C1 segment of cervical spinal cord (tissue), 14 donors: ENCODE results near the gene OR10G3.
A peak's percentile ranks its signal among the peaks of the same experiment; 100 is the strongest.

Experiments used
- DNase-seq, 14 donors: peaks; one replicate each; lab custom pipeline; 2025; lab: John Stamatoyannopoulos, UW

Gene OR10G3

GRCh38 chr14:21535545-21536417 lies 44.1 kb downstream of the OR10G3 start:
- DNase-seq: no peak

- no peak for DNase-seq
These were observed 45.3 kb downstream of the OR10G3 start for GRCh38 chr14:21534576-21534975.

GRCh38 chr14:21533294-21533693 lies 46.6 kb downstream of the OR10G3 start:
- DNase-seq: no peak

DNA sequence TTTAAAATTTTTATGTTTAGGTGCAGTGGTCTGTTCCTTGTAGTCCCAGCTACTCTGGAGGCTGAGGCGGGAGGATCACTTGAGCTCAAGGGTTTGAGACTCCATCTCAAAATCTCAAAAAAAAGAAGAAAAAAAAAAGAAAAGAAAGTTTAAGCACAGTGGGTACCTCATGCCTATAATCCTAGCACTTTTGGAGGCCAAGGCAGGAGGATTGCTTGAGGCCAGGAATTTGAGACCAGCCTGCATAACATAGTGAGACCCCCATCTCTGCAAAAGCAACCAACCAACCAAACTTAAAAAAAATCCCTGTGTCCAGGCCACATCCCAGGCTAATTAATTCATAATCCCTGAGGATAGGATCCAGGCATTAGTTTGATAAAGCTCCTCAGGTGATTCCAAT lies 50.4 kb downstream of the OR10G3 start:
- DNase-seq: no peak

DNA sequence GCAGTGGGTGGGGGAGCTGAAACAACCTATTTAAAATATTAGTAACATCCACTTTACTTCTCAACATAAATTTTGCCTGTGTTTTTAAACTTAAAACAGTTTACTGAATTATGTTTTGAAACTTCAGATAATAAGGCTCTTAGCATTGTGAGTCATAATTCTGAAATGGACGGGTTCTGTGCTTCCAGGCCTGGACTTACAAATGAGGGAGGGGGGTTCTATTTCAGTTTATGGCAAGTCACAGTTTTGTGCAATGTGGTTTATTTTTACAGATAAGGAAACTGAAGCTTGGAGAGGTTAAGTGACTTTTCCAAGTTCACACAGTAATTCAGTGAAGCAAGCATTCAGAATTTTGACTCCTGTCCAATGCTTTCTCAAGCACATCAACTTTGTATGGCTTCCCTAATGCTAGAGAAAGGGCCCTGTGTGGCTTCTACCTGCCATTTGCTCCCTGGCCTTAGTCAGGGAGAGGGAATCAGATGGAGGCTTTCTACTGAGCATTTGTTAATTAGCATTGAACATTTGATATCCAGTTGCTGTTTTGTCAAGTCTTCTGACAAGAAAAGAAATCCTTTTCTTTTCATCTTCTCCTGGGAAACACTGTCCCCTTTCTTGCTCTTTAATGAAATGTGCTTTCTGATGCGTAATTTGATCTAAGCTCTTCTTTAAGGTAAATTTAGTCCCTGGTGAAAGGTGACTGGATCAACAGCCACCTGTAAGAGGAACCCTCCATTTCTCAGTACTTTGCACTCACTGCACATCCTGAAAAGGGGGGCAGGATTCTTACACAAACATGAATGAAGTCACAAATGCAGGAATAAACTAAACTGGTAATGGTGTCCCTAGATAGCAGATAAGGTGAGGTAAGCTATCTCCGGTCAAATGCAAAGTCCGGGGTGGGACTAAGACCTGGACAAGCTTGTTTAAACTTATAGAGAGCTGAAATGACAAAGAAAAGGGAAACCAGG lies 51.2 kb downstream of the OR10G3 start:
- no peak for DNase-seq

- no peak for DNase-seq
These were observed 52.6 kb downstream of the OR10G3 start for GRCh38 chr14:21527318-21527679.

GRCh38 chr14:21526672-21527317 lies 53.1 kb downstream of the OR10G3 start:
- DNase-seq: peak in 1 of 14 donors; percentile 63

DNA sequence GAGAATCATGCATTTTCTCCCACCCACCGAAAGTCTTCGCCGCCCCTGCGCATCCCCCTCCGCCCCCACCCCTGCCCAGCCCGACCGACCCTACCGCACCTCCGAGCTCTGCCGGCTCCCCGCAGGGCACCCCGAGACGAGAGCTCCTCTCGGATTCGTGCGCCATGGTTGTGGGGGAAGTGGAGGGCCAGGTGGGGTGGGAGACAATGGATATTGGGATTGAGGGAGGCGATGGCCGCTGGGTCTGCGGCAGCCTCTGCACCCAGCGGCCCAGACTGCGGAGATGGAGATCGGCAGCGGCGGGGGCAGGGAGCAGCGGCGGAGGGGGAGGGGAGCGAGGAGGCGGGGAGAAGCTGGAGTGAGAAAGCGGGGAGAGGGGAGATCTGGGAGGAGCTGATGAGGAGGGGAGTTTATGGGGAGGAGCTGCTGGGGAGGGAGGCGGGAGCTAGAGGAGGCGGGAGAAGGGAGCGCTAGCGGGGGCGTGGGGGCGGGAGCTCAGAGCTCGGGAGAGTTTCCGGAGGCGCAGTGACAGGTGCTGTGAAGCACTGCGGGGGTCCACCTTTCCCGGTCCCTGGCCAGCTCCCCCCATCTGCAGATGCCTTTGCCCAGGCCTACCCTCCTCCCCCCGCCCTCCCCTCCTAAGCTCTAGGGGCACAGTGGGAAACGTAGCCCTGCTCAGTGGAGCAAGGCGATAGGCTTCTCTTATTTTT lies 53.8 kb downstream of the OR10G3 start, which contains the start of gene SALL2:
TSS of gene SALL2 (minus strand) at position 385 of the 710 bp plus-strand sequence. CDS start at position 166, 219 bp downstream.
- peak in 12 of 14 donors; percentile 9 to 97 (median 64) for DNase-seq

GRCh38 chr14:21525571-21525961 lies 54.3 kb downstream of the OR10G3 start:
- peak in 5 of 14 donors; percentile 5 to 55 (median 39) for DNase-seq

DNA sequence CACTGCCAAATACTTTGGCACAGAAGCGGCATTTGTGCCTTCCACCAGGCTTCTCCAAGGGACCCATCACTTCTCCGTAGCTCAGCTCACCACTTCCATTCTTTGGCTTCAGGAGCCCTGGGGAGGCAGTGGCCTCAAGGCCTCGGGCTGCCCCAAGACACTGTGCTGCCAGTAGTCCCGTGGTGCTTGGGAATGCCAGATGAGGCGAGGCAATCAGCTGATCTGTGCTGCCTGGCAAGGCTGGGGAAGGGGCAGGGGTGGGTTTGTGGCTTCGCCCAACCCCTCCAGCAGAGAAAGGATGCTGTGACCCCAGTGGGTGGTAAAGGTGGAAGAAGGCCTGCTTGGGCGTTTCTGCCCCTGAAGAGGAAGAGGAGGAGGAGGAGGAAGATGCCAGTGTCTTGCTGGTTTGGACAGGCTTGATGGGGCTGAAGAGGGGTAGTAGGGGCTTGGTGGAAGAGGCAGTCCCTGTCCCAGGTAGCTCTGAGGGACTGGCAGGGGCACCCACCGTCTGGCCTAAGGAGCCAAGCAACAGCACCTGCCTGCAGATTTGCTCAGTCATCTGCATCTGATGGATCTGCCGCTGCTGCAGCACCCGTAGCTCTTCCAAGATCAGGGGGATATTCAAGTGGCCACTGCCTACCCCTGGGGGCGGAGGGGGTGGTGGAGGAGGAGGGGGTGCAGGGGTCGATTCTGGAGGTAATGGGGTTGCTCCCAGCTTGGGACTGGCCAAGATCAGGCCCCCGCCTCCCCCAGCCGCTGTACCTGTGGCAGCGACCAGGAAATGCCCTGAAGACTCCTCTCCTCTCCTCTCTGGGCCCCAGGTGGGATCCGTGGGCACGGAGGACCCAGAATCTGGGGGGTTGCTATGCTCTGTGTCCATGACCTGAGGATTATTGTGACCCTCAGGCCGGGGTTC lies 55.0 kb downstream of the OR10G3 start:
- DNase-seq: peak in 6 of 14 donors; percentile 6 to 48 (median 26)

- no peak for DNase-seq
These were observed 56.7 kb downstream of the OR10G3 start for GRCh38 chr14:21523203-21523602.

DNA sequence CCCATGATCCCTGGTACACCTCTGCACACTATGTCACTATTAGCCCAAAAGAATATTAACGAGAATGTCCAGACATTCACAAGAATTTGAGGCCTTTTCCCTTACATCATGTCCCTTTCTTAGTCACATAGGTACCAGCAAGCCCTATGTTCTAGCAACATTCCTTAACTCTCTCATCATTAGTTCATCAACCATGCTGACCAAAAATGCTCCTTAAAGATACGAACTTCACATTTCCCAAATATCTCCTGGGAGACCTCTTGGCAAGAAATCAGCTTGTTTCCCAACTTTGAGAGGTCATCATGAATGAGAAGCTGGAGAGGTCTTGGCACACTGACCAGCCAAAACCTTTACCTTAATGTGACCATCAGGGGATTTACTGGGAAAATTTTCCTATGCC lies 58.4 kb downstream of the OR10G3 start:
- no peak for DNase-seq

GRCh38 chr14:21520767-21521166 lies 59.1 kb downstream of the OR10G3 start:
- peak in 1 of 14 donors; percentile 6 for DNase-seq

DNA sequence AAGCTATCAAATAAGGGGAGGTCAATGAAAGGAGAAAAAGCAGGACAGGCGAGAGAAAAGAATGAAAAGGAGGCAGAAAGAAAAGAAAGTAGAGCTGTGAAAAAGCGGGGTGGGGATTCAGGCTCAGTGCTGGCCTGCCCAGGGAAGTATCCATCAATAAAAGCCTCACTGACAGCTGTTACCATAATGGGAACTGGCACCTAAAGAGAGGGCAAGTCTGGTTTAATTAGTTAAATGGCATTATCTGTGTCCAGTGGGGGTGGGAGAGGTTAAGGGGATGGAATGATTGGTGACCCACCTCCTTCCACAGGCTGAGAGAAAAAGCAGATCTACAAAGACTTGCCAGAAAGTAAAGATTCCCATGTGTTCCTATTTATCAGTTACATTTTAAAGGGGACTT lies 61.2 kb downstream of the OR10G3 start:
- no peak for DNase-seq
